ENCODE data around the gene CCDC71.
A peak's percentile ranks its signal among the peaks of the same experiment; 100 is the strongest.

Gene CCDC71

GRCh38 chr3:49132073-49132436 lies 34.1 kb downstream of the CCDC71 start:
- H3K4me3 ChIP-seq (ENCODE audit: low read depth, low read length): peak overlapping the region; percentile 78

- H3K4me3 ChIP-seq (ENCODE audit: low read depth, low read length): no peak overlapping the region
Observed at GRCh38 chr3:49131576-49131975, 34.6 kb downstream of the CCDC71 start.

GRCh38 chr3:49131040-49131439 lies 35.1 kb downstream of the CCDC71 start:
- H3K4me3 ChIP-seq (ENCODE audit: low read depth, low read length): no peak overlapping the region

GRCh38 chr3:49124991-49125670 lies 41.0 kb downstream of the CCDC71 start:
- H3K4me3 ChIP-seq (ENCODE audit: low read depth, low read length): no peak overlapping the region

- no peak overlapping the region for H3K4me3 ChIP-seq (ENCODE audit: low read depth, low read length)
Observed at GRCh38 chr3:49124203-49124602, 41.9 kb downstream of the CCDC71 start.

GRCh38 chr3:49123687-49124086 lies 42.4 kb downstream of the CCDC71 start:
- no peak overlapping the region for H3K4me3 ChIP-seq (ENCODE audit: low read depth, low read length)

- H3K4me3 ChIP-seq (ENCODE audit: low read depth, low read length): no peak overlapping the region
Observed at GRCh38 chr3:49122886-49123545, 43.1 kb downstream of the CCDC71 start.

- no peak overlapping the region for H3K4me3 ChIP-seq (ENCODE audit: low read depth, low read length)
Observed at GRCh38 chr3:49122451-49122850, 43.7 kb downstream of the CCDC71 start.

GRCh38 chr3:49122022-49122421 lies 44.1 kb downstream of the CCDC71 start:
- no peak overlapping the region for H3K4me3 ChIP-seq (ENCODE audit: low read depth, low read length)

GRCh38 chr3:49121132-49121736 lies 44.9 kb downstream of the CCDC71 start:
- H3K4me3 ChIP-seq (ENCODE audit: low read depth, low read length): no peak overlapping the region

- peak within 1 kb of the TSS; percentile 84 for H3K4me3 ChIP-seq (ENCODE audit: low read depth, low read length)
Observed at GRCh38 chr3:49120438-49121131, 45.5 kb downstream of the CCDC71 start, which contains the start of gene USP19. Gene USP19 (minus strand): TSS chr3:49120823. CDS start chr3:49119145, 1,678 bp downstream.

GRCh38 chr3:49120096-49120437 lies 46.1 kb downstream of the CCDC71 start:
- peak overlapping the region; percentile 84 for H3K4me3 ChIP-seq (ENCODE audit: low read depth, low read length)

- peak overlapping the region; percentile 84 for H3K4me3 ChIP-seq (ENCODE audit: low read depth, low read length)
Observed at GRCh38 chr3:49119439-49119838, 46.7 kb downstream of the CCDC71 start.

GRCh38 chr3:49119036-49119435 lies 47.1 kb downstream of the CCDC71 start:
- H3K4me3 ChIP-seq (ENCODE audit: low read depth, low read length): no peak overlapping the region

Data from iPS-11a (cell line).